NCI-H1092 treated with DMSO at 0.1 percent for 48 hours (cell line): ENCODE data around the gene AVPI1.
"Not testable (repeated sequence)": the region's sequence is repeated elsewhere in the genome, so short reads cannot be mapped to it uniquely, and the experiment has no call there.

Experiments
- DNase-seq: peaks from one replicate; lab custom pipeline; 2025; lab: John Stamatoyannopoulos, UW

AVPI1 gene

DNA sequence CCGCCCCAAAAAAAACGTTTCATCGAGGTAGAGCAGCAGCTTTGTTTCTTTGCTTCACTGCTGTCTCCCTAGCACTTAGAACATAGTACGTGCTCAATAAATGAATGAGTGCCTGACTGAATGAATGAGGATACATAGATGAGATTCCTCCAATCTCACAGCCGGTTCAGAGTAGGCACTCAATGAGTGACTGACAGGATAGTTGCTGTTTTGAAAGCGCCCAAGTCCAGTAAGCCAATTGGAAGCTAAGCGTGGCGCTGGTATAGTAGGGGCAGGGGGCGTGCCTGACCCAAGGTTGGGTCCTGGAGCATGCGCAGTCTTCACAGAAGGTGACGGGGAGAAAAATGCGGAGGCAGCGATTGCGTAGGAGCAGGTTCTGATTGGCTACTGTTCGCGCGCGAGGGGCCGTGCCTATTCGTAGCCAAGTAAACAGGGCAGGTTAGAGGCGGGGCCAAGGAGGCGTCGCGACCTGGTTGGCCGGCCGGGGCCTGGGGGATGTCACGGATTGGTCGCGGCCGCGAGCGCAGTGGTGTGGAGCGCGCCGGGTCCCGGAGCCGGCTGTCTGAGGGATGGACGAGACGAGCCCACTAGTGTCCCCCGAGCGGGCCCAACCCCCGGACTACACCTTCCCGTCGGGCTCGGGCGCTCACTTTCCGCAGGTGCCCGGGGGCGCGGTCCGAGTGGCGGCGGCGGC lies 46.7 kb downstream of the AVPI1 start, which contains the start of gene PI4K2A:
Gene PI4K2A (plus strand): TSS at position 498 of the 694 bp plus-strand sequence. CDS start 72 bp downstream, at position 570.
- DNase-seq: peak; percentile 95

DNA sequence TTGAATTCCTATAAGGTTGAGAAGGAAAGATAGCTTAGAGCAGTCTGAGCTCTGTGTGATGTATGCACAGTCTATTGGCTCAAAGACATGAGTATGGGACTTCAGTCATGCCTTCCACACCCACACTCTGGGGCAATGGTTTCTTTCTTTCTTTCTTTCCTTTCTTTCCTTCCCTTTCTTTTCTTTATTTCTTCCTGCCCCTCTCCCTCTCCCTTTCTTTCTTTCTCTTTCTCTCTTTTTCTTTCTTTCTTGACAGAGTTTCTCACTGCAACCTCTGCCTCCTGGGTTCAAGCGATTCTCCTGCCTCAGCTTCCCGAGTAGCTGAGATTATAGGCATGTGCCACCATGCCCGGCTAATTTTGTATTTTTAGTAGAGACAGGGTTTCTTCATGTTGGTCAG lies 48.0 kb downstream of the AVPI1 start:
- not testable (repeated sequence) for DNase-seq

DNA sequence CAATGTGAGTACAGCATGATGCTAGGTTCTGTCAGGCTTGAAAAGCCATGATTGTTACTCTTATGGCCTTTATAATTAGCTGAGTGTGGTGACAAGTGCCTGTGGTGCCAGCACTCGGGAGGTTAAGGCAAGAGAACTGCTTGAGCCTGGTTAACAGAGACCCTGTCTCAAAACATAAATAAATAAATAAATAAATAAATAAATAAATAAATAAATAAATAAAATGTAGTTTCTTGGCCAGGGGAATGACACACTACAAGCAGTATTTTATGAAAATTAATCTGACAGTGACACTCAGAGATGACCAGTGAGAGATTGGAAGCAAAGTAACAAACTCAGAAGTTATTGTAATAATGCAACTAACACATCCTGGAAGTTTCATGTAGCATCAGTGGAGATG lies 51.5 kb downstream of the AVPI1 start:
- no peak for DNase-seq

DNA sequence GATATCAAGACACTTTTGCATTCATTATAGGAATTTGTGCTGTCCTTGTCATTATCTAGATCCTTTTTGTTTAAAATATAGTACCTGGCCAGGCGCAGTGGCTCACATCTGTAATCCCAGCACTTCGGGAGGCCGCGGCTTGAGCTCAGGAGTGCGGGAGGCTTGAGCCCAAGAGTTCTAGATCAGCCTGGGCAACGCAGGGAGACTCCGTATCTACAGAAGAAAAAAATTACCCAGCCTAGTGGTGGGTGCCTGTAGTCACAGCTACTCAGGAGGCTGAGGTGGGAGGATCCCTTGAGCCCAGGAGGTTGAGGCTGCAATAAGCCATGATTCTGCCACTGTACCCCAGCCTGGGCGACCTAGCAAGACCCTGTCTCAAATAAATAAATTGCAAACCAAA lies 53.1 kb downstream of the AVPI1 start:
- DNase-seq: peak; percentile 8

DNA sequence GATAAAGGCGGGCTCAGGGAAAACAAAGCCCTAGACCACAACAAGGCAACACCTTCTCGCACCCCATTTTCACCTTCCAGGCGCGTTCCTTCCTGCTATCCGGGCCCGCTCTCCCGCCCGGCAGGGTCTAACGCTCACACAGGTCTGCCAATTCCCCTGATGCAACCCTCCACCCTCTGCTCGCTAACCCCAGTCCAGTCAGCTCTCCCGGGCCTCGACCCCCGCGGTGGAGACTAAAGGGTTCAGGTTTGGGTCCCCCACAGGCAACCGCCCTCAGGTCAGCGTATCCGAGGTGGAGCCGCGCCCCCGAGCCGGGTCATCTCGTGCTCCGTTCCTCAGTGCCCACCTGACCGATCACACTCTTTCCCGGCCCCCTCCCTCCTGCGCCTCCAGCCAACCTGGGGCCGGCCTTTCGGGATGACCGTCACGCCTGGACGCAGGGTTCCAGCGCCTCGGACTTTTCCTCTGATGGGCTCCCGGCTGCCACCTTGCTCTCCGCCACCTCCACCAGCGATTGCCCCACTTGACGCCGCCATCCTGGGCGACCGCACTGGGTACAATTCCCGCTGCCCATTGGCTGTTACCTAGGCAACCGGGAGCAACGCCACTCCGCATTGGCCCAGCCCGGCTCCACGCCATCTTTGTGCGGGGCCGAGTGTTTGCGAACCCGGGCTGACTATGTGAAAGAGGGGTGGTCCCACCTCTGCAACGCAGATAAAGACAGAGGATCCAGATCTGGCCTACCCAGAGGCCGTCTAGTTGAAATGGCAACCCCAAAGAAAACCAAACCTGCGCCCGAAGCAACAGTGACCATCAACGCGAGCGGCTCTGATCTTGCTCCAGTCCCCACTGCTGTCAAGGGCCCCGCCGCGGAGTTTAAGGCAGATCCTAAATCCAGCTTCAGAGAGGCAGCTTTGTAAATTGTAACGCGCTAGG lies 53.8 kb downstream of the AVPI1 start, which contains the start of gene MORN4:
Gene MORN4 (minus strand): TSS at position 552 of the 936 bp plus-strand sequence. CDS start 13,847 bp downstream, outside the sequence.
- peak; percentile 90 for DNase-seq

DNA sequence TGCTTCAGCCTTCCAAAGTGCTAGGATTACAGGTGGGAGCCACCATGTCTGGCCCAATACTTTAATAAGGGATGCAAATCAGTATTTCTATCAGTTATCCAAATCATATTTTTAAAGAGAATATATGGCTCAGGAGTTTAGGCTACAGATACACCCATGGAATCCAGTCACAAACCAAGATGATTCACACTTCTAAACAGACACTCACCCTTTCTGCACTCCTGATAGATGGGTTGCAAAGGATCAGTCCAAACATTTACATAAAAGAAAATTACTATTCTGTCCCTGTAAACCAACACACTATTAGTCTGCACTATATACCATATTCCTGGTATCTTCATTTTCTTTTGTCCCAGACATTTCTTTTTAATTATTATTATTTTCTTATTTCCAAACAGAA lies 55.9 kb downstream of the AVPI1 start:
- no peak for DNase-seq

DNA sequence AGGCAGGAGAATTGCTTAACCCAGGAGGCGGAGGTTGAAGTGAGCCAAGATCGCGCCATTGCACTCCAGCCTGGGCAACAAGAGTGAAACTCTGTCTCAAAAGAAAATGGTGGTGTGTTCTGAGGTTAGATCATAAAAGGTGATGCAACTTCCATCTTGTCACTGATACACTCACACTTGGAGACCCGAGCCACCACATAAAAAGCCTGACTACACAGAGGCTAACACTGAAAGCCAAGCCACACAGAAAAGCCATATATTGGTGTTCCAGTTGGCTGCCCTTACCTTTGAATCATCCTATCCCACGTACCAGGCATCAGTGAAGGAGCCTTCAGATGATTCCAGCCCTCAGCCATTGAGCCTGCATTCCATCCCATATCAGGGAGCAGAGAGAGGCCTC lies 57.8 kb downstream of the AVPI1 start:
- no peak for DNase-seq

DNA sequence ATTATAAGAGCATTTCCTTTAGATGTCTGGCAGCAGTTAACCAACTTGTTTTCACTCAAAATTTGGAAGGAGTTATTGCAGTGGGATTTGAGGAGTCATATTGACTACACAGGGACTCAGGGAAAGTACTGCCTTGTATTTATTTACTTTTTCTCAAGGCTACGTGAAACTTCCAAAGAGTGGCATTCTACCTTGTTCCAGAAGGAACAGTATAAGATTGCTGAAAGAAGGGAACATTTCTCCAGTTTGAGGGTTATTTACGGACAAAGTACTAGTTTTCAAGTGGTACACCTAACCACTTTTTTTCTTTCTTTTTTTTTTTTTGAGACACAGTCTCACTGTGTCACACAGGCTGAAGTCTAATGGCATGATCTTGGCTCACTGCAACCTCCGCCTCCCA lies 58.8 kb downstream of the AVPI1 start:
- DNase-seq: no peak

DNA sequence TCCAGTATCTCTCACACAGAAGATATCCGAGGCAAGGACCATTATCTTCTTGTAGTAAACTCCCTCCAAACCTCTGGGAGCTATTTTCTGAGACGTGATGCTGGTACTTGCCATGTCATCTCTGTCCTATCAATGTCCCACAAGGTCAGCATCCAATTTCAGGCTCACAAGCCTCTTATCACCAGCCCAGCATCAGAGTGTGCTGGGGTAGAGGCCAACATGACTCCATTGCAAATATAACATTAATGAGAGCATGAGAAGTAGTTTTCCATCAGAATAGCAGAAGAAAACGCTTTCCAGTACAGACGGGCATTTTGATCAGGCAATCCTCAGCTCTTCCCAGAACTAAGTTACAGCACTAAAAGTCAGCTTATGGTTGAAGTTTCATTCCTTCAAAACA lies 59.3 kb downstream of the AVPI1 start:
- DNase-seq: no peak
